ENCODE results near the gene SCAMP4.

SCAMP4 gene

DNA sequence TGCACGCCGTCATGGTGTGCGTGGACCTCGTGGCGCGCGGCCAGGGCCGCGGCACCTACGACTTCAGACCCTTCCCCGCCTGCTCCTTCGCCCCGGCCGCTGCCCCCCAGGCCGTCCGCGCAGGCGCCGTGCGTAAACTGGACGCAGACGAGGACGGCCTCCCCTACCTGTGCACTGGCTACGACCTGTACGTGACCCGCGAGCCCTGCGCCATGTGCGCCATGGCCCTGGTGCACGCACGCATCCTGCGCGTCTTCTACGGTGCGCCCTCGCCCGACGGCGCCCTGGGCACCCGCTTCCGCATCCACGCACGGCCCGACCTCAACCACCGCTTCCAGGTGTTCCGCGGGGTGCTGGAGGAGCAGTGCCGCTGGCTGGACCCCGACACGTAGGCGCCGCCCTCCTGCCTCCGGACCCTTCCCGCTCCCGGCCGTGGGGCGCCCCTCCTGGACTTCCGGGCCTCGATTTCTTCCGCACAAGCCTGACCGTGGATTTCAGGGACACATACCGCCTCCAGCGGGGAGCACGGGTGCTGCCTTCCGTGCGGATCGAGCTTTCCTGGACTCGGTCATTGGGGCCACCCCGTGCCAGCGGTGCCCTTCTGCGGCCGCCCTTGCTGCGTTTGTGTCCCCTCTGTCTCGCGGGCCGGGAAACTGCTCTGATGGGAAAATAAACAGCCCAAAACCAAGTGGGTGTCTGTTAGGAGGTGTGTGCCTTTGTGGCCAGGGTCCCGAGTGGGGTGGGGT, 7.7 kb downstream of the SCAMP4 start:
- DNase-seq (ENCODE audit: low read depth), result no peak

- DNase-seq (ENCODE audit: low read depth), result no peak
Measured at GRCh38 chr19:1913781-1914577, 8.8 kb downstream of the SCAMP4 start.

DNA sequence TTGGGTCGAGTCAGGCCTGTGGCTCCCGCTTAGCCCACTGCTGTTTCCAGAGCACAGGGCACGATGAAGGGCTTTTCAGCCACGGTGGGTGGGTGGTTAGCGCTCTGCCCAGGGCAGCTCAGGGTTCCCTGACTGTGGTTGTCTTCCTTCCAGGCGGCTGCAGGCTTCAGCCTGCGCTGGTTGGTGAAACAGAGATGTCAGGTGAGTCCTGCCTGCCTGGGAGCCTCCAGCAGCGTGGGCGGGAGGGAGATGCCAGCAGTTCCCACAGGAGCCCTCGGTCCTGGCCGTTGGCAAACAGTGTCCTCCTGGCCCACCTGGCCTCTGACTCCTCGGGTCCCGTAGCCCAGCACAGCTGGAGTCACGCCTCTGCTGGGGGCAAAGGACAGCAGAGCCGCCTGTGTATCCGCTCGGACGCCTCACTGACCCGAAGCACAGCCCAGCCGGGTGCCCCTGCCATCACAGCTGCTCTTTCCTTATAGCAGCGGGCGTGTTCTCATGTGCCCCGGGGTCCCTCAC, 9.7 kb downstream of the SCAMP4 start:
- no peak for DNase-seq (ENCODE audit: low read depth)

GRCh38 chr19:1917146-1917545, 11.9 kb downstream of the SCAMP4 start:
- DNase-seq (ENCODE audit: low read depth), result no peak

DNA sequence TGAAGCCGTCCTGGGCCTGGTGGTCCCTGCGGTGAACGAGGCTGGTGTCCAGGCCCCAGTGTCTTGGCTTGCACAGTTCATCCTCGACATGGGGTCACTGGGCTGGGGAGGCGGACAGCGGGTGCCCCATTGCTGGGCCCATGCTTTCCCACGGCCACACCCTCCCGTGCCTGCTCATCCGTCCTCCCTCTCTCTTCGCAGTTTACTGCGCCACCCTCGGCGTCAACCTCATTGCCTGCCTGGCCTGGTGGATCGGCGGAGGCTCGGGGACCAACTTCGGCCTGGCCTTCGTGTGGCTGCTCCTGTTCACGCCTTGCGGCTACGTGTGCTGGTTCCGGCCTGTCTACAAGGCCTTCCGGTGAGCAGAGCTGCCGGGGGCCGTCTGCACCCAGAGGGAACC, 12.7 kb downstream of the SCAMP4 start:
- no peak for DNase-seq (ENCODE audit: low read depth)

DNA sequence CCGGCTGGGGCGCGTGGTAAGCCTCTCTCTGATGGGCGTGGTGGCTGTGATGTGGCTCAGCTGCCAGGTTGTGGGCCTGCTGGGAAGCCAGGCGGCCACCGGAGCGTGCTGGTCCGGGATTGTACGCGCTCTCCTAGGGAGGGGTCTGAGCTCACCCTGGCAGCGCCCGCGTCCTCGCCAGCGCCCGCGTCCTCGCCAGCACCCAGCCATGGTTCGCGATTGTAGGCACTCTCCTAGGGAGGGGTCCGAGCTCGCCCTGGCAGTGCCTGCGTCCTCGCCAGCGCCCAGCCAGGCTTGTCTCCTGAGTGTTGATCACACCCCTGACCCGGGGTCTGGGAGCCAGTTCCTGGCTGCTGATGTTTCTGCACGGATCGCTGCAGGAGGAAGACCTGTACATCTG, 13.8 kb downstream of the SCAMP4 start:
- no peak for DNase-seq (ENCODE audit: low read depth)

GRCh38 chr19:1920644-1921043, 15.4 kb downstream of the SCAMP4 start:
- no peak for DNase-seq (ENCODE audit: low read depth)

- no peak for DNase-seq (ENCODE audit: low read depth)
Measured at GRCh38 chr19:1921326-1921725, 16.1 kb downstream of the SCAMP4 start.

- DNase-seq (ENCODE audit: low read depth), result no peak
Measured at GRCh38 chr19:1921825-1922224, 16.6 kb downstream of the SCAMP4 start.

DNA sequence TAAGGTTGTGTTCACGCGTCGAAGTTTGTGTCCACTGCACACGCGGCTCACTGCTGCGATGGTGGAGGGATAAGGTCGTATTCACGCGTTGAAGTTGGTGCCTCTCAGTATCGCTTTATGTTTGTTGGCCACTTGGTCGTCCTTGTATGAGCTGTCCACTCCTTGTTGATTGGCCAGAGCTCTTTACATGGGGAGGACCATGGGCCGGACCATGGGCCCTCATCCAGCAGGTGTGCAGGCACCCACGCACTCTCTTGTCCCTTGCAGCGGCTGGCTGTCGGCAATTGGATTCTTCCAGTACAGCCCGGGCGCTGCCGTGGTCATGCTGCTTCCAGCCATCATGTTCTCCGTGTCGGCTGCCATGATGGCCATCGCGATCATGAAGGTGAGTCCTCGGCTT, 17.6 kb downstream of the SCAMP4 start:
- no peak for DNase-seq (ENCODE audit: low read depth)

DNA sequence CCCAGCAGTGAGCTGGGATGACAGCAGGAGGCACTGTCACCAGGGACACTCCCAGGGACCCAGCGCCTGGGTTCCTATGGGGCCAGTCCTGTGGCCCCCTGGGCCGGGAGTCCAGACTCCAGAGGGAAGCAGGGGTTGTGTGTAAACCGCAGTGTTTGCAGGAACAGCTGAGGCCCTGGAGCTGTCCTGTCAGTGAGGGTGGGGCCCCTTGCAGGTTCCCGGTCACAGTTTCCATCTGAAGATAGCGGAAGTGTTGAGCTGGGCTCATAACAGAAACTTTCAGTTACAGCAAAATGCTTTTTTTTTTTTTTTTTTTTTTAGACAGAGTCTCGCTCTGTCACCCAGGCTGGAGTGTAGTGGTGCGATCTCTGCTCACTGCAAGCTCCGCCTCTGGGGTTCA, 18.1 kb downstream of the SCAMP4 start:
- DNase-seq (ENCODE audit: low read depth), result no peak

GRCh38 chr19:1924320-1924961, 19.2 kb downstream of the SCAMP4 start:
- DNase-seq (ENCODE audit: low read depth), result no peak

DNA sequence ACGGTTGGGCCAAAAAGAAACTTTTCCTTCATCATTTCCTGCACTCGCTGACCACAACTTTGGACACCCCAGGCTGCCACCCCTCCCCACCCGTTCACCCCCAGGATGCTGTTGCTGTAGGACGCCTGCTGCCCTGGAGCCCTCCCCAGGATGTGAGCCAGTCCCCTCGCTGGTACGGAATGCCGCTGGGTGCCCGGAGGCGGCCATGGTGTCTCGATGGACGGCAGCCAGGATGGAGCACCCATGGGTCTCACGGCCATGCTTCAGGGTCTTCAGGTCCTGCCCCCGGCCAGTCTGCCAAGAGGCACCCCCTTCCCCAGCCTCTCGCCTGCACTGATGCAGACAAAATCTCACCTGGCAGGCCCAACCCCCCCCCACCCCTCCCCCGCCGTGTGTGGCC, 20.3 kb downstream of the SCAMP4 start:
- no peak for DNase-seq (ENCODE audit: low read depth)

- peak; percentile 42 for DNase-seq (ENCODE audit: low read depth)
Measured at GRCh38 chr19:1929021-1929742, 24.0 kb downstream of the SCAMP4 start.

DNA sequence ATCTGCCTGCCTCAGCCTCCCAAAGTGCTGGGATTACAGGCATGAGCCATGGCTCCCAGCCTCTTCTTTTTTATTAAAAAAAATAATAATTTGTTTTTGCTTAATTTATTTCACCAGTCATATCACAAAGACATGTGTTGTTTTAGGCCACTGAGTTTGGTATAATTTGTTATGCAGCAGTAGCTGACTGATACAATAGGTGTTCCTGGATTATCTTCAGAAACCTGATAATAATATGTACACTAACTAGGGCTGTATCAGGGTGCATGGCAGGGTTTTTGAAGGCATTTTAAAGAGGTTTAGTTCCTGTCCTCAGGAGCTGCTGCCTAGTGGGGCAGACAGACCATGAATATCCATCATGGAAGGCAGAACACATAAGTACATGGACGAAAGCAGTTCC, 26.2 kb downstream of the SCAMP4 start:
- DNase-seq (ENCODE audit: low read depth), result no peak

DNA sequence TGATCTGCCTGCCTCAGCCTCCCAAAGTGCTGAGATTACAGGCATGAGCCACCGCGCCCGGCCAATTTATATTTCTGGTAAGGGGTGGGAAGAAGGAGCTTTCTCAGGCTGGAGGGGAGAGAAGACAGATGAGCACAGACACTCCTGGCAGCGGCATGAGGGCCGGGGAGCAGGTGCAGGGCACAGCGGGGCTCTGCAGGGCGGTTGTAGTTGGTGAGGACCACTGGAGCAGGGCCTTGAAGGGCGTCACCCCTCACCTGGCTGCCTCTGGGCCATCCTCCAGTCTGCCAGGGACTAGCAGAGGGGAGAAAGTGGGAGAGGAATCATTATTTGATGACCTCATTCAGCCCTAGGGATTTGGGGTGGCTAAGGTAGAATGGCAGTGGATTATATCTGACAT, 27.2 kb downstream of the SCAMP4 start:
- DNase-seq (ENCODE audit: low read depth), result no peak

DNA sequence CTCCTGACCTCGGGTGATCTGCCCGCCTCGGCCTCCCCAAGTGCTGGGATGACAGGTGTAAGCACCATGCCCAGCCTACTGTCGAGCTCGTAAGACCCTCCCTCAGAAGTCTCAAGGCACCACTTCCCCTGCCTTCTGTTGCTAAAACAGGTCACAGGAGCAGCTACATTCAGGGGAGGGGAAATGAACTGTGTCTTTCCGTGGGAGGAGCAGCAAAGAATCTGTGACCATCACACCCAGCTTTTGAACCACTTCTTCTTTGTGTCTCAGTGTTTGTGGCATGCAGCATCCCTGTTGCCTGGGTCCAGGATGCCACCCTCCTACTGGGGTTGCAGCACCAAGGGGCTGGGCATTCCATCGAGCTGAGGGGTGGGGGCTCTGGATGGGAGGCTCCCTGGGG, 28.0 kb downstream of the SCAMP4 start:
- no peak for DNase-seq (ENCODE audit: low read depth)

- no peak for DNase-seq (ENCODE audit: low read depth)
Measured at GRCh38 chr19:1933942-1934341, 28.7 kb downstream of the SCAMP4 start.

GRCh38 chr19:1935484-1936208, 30.4 kb downstream of the SCAMP4 start:
- DNase-seq (ENCODE audit: low read depth), result peak; percentile 70

DNA sequence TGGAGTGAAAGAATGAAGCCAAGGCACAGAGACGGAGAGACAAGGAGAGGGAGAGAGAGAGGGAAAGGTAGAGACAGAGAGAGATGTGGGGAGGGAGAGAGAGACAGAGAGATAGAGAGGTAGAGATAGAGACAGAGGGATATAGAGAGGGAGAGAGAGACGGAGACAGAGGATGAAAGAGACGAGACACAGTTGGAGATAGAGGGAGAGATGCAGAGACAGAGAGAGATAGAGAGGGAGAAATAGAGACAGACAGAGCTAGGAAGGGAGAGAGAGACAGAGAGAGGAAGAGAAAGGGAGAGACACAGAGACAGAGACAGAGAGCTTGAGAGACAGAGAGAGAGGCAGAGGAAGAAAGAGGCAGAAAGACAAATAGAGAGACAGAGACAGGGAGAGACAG, 31.2 kb downstream of the SCAMP4 start:
- DNase-seq (ENCODE audit: low read depth), result no peak

- DNase-seq (ENCODE audit: low read depth), result no peak
Measured at GRCh38 chr19:1936916-1937610, 31.9 kb downstream of the SCAMP4 start.
